ENCODE data around the gene SKIC8.
"Not testable (repeated sequence)": the region's sequence is repeated elsewhere in the genome, so short reads cannot be mapped to it uniquely, and the experiment has no call there.

SKIC8 gene

DNA sequence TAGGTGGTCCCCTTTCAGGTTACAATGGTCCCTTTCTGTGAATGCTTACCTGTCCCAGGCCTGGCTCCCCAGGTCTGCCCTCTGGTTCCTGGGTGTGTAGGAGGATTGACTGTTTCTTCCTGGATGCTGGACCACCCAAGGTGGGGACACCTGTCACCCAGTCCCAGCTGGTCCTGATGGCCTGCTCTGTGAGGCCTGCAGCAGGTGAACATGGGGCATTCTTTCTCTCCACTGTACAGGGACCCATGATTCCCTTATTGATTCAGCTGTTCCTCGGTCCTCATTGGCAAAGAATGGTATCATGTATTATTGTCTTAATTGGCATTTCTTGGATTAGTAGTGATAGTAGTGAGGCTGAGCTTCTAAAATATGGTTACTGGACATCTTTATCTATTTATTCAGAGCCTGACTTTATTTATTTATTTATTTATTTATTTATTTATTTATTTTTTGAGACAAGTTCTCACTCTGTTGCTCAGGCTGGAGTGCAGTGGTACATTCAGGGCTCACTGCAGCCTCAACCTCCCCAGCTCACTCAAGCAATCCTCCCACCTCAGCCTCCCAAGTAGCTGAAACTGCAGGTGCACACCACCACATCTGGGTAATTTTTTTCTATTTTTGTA, 43.9 kb downstream of the SKIC8 start:
- in situ Hi-C loops (cut with HindIII; ENCODE audit: low sequenced_read_pairs), result no loop called here
- no peak for DNase-seq (ENCODE audit: low read depth, low spot score)
- H3K4me3 ChIP-seq (ENCODE audit: low read depth, low read length), result no peak overlapping the region
- no peak for TF ChIP-seq CTCF (IDR thresholded peaks at IDR 0.05; ENCODE audit: low read depth, low read length)

DNA sequence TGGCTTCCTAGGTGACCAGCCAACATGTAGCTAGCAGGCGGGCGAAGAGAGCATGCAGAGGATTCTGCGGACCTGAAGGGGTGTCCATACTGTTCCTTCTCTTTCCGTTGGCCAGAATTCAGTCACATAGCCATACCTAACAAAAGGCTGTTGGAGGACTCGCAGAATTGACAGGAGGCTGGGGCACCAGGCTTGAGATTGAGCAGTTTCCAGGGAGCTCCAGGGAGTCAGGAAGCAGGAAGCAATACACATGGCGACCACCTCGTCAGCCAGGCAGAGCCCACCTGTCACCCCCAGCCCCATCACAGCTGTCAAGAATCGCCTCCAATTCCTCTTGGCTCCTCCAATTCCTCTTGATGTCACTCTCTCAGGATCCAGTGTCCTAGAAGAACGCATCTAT, 48.3 kb downstream of the SKIC8 start:
- in situ Hi-C loops (cut with HindIII; ENCODE audit: low sequenced_read_pairs), result no loop called here
- no peak for DNase-seq (ENCODE audit: low read depth, low spot score)
- no peak for TF ChIP-seq CTCF (IDR thresholded peaks at IDR 0.05; ENCODE audit: low read depth, low read length)
- no peak overlapping the region for H3K4me3 ChIP-seq (ENCODE audit: low read depth, low read length)

- in situ Hi-C loops (cut with HindIII; ENCODE audit: low sequenced_read_pairs), result no loop called here
- DNase-seq (ENCODE audit: low read depth, low spot score), result no peak
- H3K4me3 ChIP-seq (ENCODE audit: low read depth, low read length), result no peak overlapping the region
- no peak for TF ChIP-seq CTCF (IDR thresholded peaks at IDR 0.05; ENCODE audit: low read depth, low read length)
Observed at GRCh38 chr15:78249131-78249530, 50.3 kb downstream of the SKIC8 start.

GRCh38 chr15:78247911-78248310, 51.5 kb downstream of the SKIC8 start:
- TF ChIP-seq CTCF (IDR thresholded peaks at IDR 0.05; ENCODE audit: low read depth, low read length), result no peak
- DNase-seq (ENCODE audit: low read depth, low spot score), result no peak
- H3K4me3 ChIP-seq (ENCODE audit: low read depth, low read length), result no peak overlapping the region
- in situ Hi-C loops (cut with HindIII; ENCODE audit: low sequenced_read_pairs), result no loop called here

DNA sequence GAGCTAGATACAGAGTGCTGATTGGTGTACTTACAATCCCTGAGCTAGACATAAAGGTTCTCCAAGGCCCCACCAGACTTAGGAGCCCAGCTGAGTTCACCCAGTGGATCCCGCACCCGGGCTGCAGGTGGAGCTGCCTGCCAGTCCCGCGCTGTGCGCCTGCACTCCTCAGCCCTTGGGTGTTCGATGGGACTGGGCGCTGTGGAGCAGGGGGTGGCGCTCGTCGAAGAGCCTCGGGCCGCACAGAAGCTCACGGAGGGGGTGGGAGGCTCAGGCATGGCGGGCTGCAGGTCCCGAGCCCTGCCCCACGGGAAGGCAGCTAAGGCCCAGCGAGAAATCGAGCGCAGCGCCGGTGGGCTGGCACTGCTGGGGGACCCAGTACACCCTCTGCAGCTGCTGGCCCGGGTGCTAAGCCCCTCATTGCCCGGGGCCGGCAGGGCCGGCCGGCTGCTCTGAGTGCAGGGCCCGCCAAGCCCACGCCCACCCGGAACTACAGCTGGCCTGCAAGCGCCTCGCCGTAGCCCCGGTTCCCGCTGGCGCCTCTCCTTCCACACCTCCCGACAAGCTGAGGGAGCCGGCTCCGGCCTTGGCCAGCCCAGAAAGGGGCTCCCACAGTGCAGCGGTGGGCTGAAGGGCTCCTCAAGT, 53.3 kb downstream of the SKIC8 start:
- DNase-seq (ENCODE audit: low read depth, low spot score), result not testable (repeated sequence)

GRCh38 chr15:78245392-78245791, 54.0 kb downstream of the SKIC8 start:
- DNase-seq (ENCODE audit: low read depth, low spot score); in situ Hi-C loops (cut with HindIII; ENCODE audit: low sequenced_read_pairs): not testable (repeated sequence)

More for the DNA sequence above, 53.3 kb downstream of the SKIC8 start:
- in situ Hi-C loops (cut with HindIII; ENCODE audit: low sequenced_read_pairs); H3K4me3 ChIP-seq (ENCODE audit: low read depth, low read length): not testable (repeated sequence)

DNA sequence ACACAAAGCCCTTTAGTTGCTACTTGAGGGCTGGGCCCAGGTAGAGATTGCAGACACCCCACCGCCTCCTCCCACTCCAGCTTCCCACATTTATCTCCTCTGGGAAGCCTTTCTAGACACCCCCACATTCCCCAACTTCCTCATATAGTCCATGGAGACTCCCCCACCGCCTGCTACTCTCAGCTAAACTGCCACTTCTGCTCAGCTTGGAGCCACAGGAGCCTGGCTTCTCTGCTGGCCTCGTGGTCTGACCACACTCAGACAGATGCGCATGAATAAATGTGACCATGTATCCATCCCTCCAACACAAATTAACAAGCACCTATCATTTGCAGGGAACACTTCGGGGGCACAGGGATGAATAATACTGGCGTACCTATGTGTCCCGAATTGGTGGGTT, 54.5 kb downstream of the SKIC8 start:
- no peak overlapping the region for H3K4me3 ChIP-seq (ENCODE audit: low read depth, low read length)
- DNase-seq (ENCODE audit: low read depth, low spot score), result no peak
- in situ Hi-C loops (cut with HindIII; ENCODE audit: low sequenced_read_pairs), result no loop called here
- TF ChIP-seq CTCF (IDR thresholded peaks at IDR 0.05; ENCODE audit: low read depth, low read length), result no peak

More at GRCh38 chr15:78245392-78245791, 54.0 kb downstream of the SKIC8 start:
- not testable (repeated sequence) for H3K4me3 ChIP-seq (ENCODE audit: low read depth, low read length)
